ENCODE data around the gene VAT1L. TPM values are rescaled to one million over a fixed set of nuclear protein-coding genes. Genes with fewer than 3 reads are reported as not detected.

Gene VAT1L
- total RNA-seq, 1 donor, result under 0.01 TPM

GRCh38 chr16:77977339-77977738, 189.0 kb downstream of the VAT1L start:
- Histone ChIP-seq H3K79me2 (ENCODE audit: insufficient read depth, low read length) (no peaks in the 10 kb centered on the region), H3K4me1 (ENCODE audit: insufficient read depth, low read length) (no peaks in the 10 kb centered on the region), H2AFZ (ENCODE audit: low read length) (no peak overlapping the region), H3K9me3 (ENCODE audit: low read depth, low read length) (no peaks in the 10 kb centered on the region), H3K27ac (ENCODE audit: low read depth, low read length) (no peak overlapping the region), H3K4me2 (ENCODE audit: insufficient read depth, low read length) (no peak overlapping the region), H3K27me3 (ENCODE audit: insufficient read depth, low read length) (no peaks in the 10 kb centered on the region), H3K4me3 (ENCODE audit: insufficient read depth, low read length) (no peak overlapping the region), H4K20me1 (ENCODE audit: insufficient read depth, low read length) (no peaks in the 10 kb centered on the region), H3K36me3 (ENCODE audit: insufficient read depth, low read length) (no peaks in the 10 kb centered on the region)
- no peak for TF ChIP-seq CTCF (IDR thresholded peaks at IDR 0.05; ENCODE audit: extremely low read depth, low read depth, low read length)
- no peak for DNase-seq (ENCODE audit: insufficient read length, low spot score, missing footprints)

GRCh38 chr16:77985111-77985510, 196.7 kb downstream of the VAT1L start:
- H3K36me3 ChIP-seq (ENCODE audit: insufficient read depth, low read length), result no peaks in the 10 kb centered on the region
- no peaks in the 10 kb centered on the region for H3K27me3 ChIP-seq (ENCODE audit: insufficient read depth, low read length)
- H2AFZ ChIP-seq (ENCODE audit: low read length), result no peak overlapping the region
- no peak overlapping the region for H3K27ac ChIP-seq (ENCODE audit: low read depth, low read length)
- no peak for TF ChIP-seq CTCF (IDR thresholded peaks at IDR 0.05; ENCODE audit: extremely low read depth, low read depth, low read length)
- H4K20me1 ChIP-seq (ENCODE audit: insufficient read depth, low read length), result no peaks in the 10 kb centered on the region
- no peaks in the 10 kb centered on the region for H3K9me3 ChIP-seq (ENCODE audit: low read depth, low read length)
- DNase-seq (ENCODE audit: insufficient read length, low spot score, missing footprints), result no peak
- no peaks in the 10 kb centered on the region for H3K4me1 ChIP-seq (ENCODE audit: insufficient read depth, low read length)
- H3K79me2 ChIP-seq (ENCODE audit: insufficient read depth, low read length), result no peaks in the 10 kb centered on the region
- no peak overlapping the region for H3K4me2 ChIP-seq (ENCODE audit: insufficient read depth, low read length)
- no peak overlapping the region for H3K4me3 ChIP-seq (ENCODE audit: insufficient read depth, low read length)

- Histone ChIP-seq H4K20me1 (ENCODE audit: insufficient read depth, low read length) (no peaks in the 10 kb centered on the region), H3K27me3 (ENCODE audit: insufficient read depth, low read length) (no peaks in the 10 kb centered on the region), H3K79me2 (ENCODE audit: insufficient read depth, low read length) (no peaks in the 10 kb centered on the region), H3K4me1 (ENCODE audit: insufficient read depth, low read length) (no peaks in the 10 kb centered on the region), H2AFZ (ENCODE audit: low read length) (no peak overlapping the region), H3K27ac (ENCODE audit: low read depth, low read length) (no peak overlapping the region), H3K9me3 (ENCODE audit: low read depth, low read length) (no peaks in the 10 kb centered on the region), H3K36me3 (ENCODE audit: insufficient read depth, low read length) (no peaks in the 10 kb centered on the region), H3K4me3 (ENCODE audit: insufficient read depth, low read length) (no peak overlapping the region), H3K4me2 (ENCODE audit: insufficient read depth, low read length) (no peak overlapping the region)
- no peak for TF ChIP-seq CTCF (IDR thresholded peaks at IDR 0.05; ENCODE audit: extremely low read depth, low read depth, low read length)
- no peak for DNase-seq (ENCODE audit: insufficient read length, low spot score, missing footprints)
Measured at GRCh38 chr16:77986011-77986740, 197.8 kb downstream of the VAT1L start.

GRCh38 chr16:77987810-77988209, 199.4 kb downstream of the VAT1L start:
- TF ChIP-seq CTCF (IDR thresholded peaks at IDR 0.05; ENCODE audit: extremely low read depth, low read depth, low read length), result no peak

More at GRCh38 chr16:77987810-77988209, 199.4 kb downstream of the VAT1L start:
- no peaks in the 10 kb centered on the region for H3K4me1 ChIP-seq (ENCODE audit: insufficient read depth, low read length)
- no peak overlapping the region for H3K27ac ChIP-seq (ENCODE audit: low read depth, low read length)
- H3K4me3 ChIP-seq (ENCODE audit: insufficient read depth, low read length), result no peak overlapping the region
- no peak overlapping the region for H2AFZ ChIP-seq (ENCODE audit: low read length)
- no peaks in the 10 kb centered on the region for H3K79me2 ChIP-seq (ENCODE audit: insufficient read depth, low read length)
- no peaks in the 10 kb centered on the region for H3K9me3 ChIP-seq (ENCODE audit: low read depth, low read length)
- no peaks in the 10 kb centered on the region for H4K20me1 ChIP-seq (ENCODE audit: insufficient read depth, low read length)
- no peaks in the 10 kb centered on the region for H3K36me3 ChIP-seq (ENCODE audit: insufficient read depth, low read length)
- H3K4me2 ChIP-seq (ENCODE audit: insufficient read depth, low read length), result no peak overlapping the region
- no peak for DNase-seq (ENCODE audit: insufficient read length, low spot score, missing footprints)
- H3K27me3 ChIP-seq (ENCODE audit: insufficient read depth, low read length), result no peaks in the 10 kb centered on the region
